Heart right ventricle (tissue), 16 donors: ENCODE results near the gene PLCB1. TPM values are rescaled to one million over a fixed set of nuclear protein-coding genes. Genes with fewer than 3 reads are reported as not detected.

Experiments used
- ATAC-seq, 8 donors: fragments of 200-7000 bp; cut with Tn5 transposase; one replicate each; pipeline ENCODE4 v1.9.1; 2020; ENCODE audit warnings: mild to moderate bottlenecking in 8 of 8, moderate library complexity in 8 of 8, moderate number of reproducible peaks in 1 of 8
- DNase-seq, 2 donors: peaks; one replicate each; pipeline ENCODE4 v3.0.0-alpha.2; 2020
- H3K27ac ChIP-seq, 10 donors: fragments of 200-600 bp; sonication (generic) in 2 of 10; one replicate each; pipeline versions ENCODE4 v1.5.0 to v1.8.0; 2020 to 2022; ENCODE audit warnings: mild to moderate bottlenecking in 3 of 10
- H3K27me3 ChIP-seq, 7 donors: fragments of 200-600 bp; one replicate each; pipeline ENCODE4 v1.8.0; 2021 to 2022; ENCODE audit warnings: mild to moderate bottlenecking in 2 of 7
- H3K36me3 ChIP-seq, 9 donors: fragments of 200-600 bp; sonication (generic) in 1 of 9; one replicate each; pipeline versions ENCODE4 v1.5.0 to v1.8.0; 2020 to 2022; ENCODE audit warnings: mild to moderate bottlenecking in 2 of 9
- H3K4me1 ChIP-seq, 9 donors: fragments of 200-600 bp; sonication (generic) in 1 of 9; one replicate each; pipeline versions ENCODE4 v1.5.0 to v1.8.0; 2020 to 2022; ENCODE audit warnings: mild to moderate bottlenecking in 4 of 9
- H3K4me3 ChIP-seq, 10 donors: fragments of 200-600 bp; sonication (generic) in 2 of 10; one replicate each; pipeline versions ENCODE4 v1.5.0 to v1.8.0; 2020 to 2022; ENCODE audit warnings: mild to moderate bottlenecking in 7 of 10, moderate library complexity in 2 of 10
- H3K9me3 ChIP-seq, 11 donors: fragments of 200-600 bp in 10 of 11; sonication (generic) in 2 of 11; one replicate each; pipeline versions ENCODE4 v1.5.0 to v1.8.0; 2013 to 2022; ENCODE audit warnings: mild to moderate bottlenecking in 2 of 11, control low read depth in 1 of 11, moderate library complexity in 1 of 11
- CTCF ChIP-seq, 9 donors: fragments of 200-600 bp; sonication (generic) in 2 of 9; IDR thresholded peaks; one replicate each; pipeline versions ENCODE4 v1.5.0 to v1.8.0; 2021 to 2022; ENCODE audit warnings: antibody characterized with exemption in 9 of 9, mild to moderate bottlenecking in 5 of 9, moderate library complexity in 1 of 9
- WGBS, 2 donors: extraction: QIAGEN DNeasy Blood & Tissue Kit; methylation state at CpG; one replicate each; pipeline ENCODE4 v1.1.7; 2013; ENCODE audit warnings: inconsistent platforms in 1 of 2; 5-methylcytosine and 5-hydroxymethylcytosine counted together
- intact Hi-C, 10 donors: fragments of 100-400 bp; cut with DNase I; formaldehyde crosslinking; loops; one replicate each; pipeline versions ENCODE4 v1.11.1 to v1.14.2; 2022
- polyA plus RNA-seq, 2 donors: library from polyadenylated mRNA; stranded (reverse); fragments of 200-250 nt; gene quantifications; one replicate each; pipeline ENCODE4 v1.2.3, GENCODE V29; 2013
- total RNA-seq, 10 donors: library from RNA; stranded (reverse); fragmentation: NEBNext Ultra II Directional in 3 of 10; extraction: Animal tissue kit (Norgen Biotek cat#: 25700) in 3 of 10; gene quantifications; one replicate each; pipeline versions ENCODE4 v1.2.1 to v1.2.4, GENCODE V29; 2021 to 2023
- donor health status: Arrhythmogenic right ventricular cardiomyopathy.
- donor health status: ischemic (EF 13 %, LVEDD 7.1; RV severe dilation, severe dysfunction).
- donor health status: healthy with polysubstance abuse.
- donor health status: DM: no; HTN: yes; CAD: no.
- donor health status: DM: no; HTN: no; CAD: no.
- donor health status: ischemic (EF 25% LVEDD 6.9; RV normal size, moderate dysfunction).
- donor health status: ischemic (EF 25% LVEDD 5.7; RV mildly dilated, moderate dysfunction).
- donor health status: healthy.
- donor health status: DM: yes; HTN: yes; CAD: no.
- donor health status: Ischemic cardiomyopathy.
- donor health status: ischemic (EF 35%, LVEDD 5.7; RV mildly dilated, moderate dysfunction).
- donor health status: nonischemic (EF 11% LVEDD 7.7; RV severe dilation, severe dysfunction).
- donor health status: DM: yes; HTN: yes; CAD: no.
- donor health status: PGD.
- donor health status: ischemic (EF 29% LVEDD 5.4; RV normal size, mild dysfunction).
- donor health status: nonischemic (EF 23%, LVEDD 6.1; RV moderate dilation, normal function).

Gene PLCB1
- total and polyA plus RNA-seq, 12 donors: 2.2 to 12.7 (median 7.1) TPM

GRCh38 chr20:8523684-8524083 is 391.6 kb downstream of the PLCB1 start:
- Histone ChIP-seq H3K9me3 (no peaks in the 10 kb centered on the region), H3K4me3 (no peak overlapping the region), H3K27ac (no peak overlapping the region), H3K4me1 (peaks cover 0 to 24% (median 0%) of the 10 kb centered on the region in 9 donors), H3K36me3 (no peaks in the 10 kb centered on the region), H3K27me3 (no peaks in the 10 kb centered on the region)
- no peak for ATAC-seq
- DNase-seq: no peak
- intact Hi-C loops: loop anchor here in 1 of 10 donors (10.0 kb wide), 2 partner anchors 191 to 389 kb away; partner anchors contain the start of gene PLCB1
- 79 to 90% methylated on average over 5 of the region's 5 CpGs for WGBS, 2 donors
- peak in 4 of 9 donors; percentile 12 to 40 (median 27) for TF ChIP-seq CTCF (IDR thresholded peaks at IDR 0.05)

GRCh38 chr20:8524101-8525016 is 392.3 kb downstream of the PLCB1 start:
- no peak for TF ChIP-seq CTCF (IDR thresholded peaks at IDR 0.05)
- H3K27ac ChIP-seq: no peak overlapping the region
- H3K9me3 ChIP-seq: no peaks in the 10 kb centered on the region
- no peak overlapping the region for H3K4me3 ChIP-seq
- 54 to 56% methylated on average over 5 of the region's 5 CpGs for WGBS, 2 donors
- peaks cover 0 to 17% (median 0%) of the 10 kb centered on the region in 9 donors for H3K4me1 ChIP-seq
- no peak for ATAC-seq
- no peak for DNase-seq
- H3K36me3 ChIP-seq: no peaks in the 10 kb centered on the region
- no peaks in the 10 kb centered on the region for H3K27me3 ChIP-seq
- intact Hi-C loops: loop anchor here in 1 of 10 donors (10.0 kb wide), 2 partner anchors 190 to 390 kb away; partner anchors contain the start of gene PLCB1

- intact Hi-C loops: loop anchor here in 1 of 10 donors (10.0 kb wide), 2 partner anchors 190 to 390 kb away; partner anchors contain the start of gene PLCB1
- H3K9me3 ChIP-seq: no peaks in the 10 kb centered on the region
- H3K36me3 ChIP-seq: no peaks in the 10 kb centered on the region
- no peaks in the 10 kb centered on the region for H3K27me3 ChIP-seq
- no peak overlapping the region for H3K27ac ChIP-seq
- ATAC-seq: no peak
- TF ChIP-seq CTCF (IDR thresholded peaks at IDR 0.05): no peak
- peaks cover 0 to 17% (median 0%) of the 10 kb centered on the region in 9 donors for H3K4me1 ChIP-seq
- H3K4me3 ChIP-seq: no peak overlapping the region
- DNase-seq: no peak
Measured at GRCh38 chr20:8525017-8525343, 392.9 kb downstream of the PLCB1 start.

- intact Hi-C loops: loop anchor here in 1 of 10 donors (10.0 kb wide), 2 partner anchors 188 to 392 kb away; partner anchors contain the start of gene PLCB1
- WGBS, 2 donors: 85 to 93% methylated on average over 2 of the region's 2 CpGs
- no peak for ATAC-seq
Measured at GRCh38 chr20:8526610-8527009, 394.5 kb downstream of the PLCB1 start.

More at GRCh38 chr20:8526610-8527009, 394.5 kb downstream of the PLCB1 start:
- no peaks in the 10 kb centered on the region for H3K27me3 ChIP-seq
- no peak overlapping the region for H3K27ac ChIP-seq
- DNase-seq: no peak
- H3K9me3 ChIP-seq: no peaks in the 10 kb centered on the region
- no peaks in the 10 kb centered on the region for H3K36me3 ChIP-seq
- peaks cover 0 to 30% (median 0%) of the 10 kb centered on the region in 9 donors for H3K4me1 ChIP-seq
- no peak overlapping the region for H3K4me3 ChIP-seq
- TF ChIP-seq CTCF (IDR thresholded peaks at IDR 0.05): no peak
